Measurements from ENCODE around the gene CCNK.

DNA sequence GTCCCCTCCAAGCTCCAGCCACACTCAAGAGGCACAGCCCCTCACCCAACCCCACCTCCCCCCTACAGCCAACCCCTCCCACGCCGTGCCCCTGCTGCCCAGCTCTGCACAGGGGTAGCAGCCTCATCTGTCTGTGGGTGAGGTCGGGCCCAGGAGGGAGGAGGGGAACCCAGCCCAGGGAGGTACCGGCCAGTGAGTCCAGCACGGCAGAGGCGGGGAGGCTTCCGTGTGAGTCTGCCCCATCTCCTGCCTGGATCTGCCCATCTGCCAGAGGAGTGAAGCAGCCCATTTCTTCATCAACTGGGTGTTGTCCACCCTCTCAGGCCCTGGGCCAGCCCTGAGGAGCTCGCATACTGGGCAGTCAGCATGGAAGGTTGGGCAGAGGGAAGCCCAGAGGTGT is 54.2 kb downstream of the CCNK start:
- no peak for TF ChIP-seq POLR2A (IDR thresholded peaks at IDR 0.05)
- no peak for TF ChIP-seq CTCF (IDR thresholded peaks at IDR 0.05)
